GM12878 (cell line): Measurements from ENCODE around the gene CHRND. TPM values are rescaled to one million over a fixed set of nuclear protein-coding genes. Genes with fewer than 3 reads are reported as not detected.

Experiments used
- ATAC-seq: fragments of 200-7000 bp; cut with Tn5 transposase; 3 replicates; pipeline ENCODE4 v1.9.1; 2020; ENCODE audit warnings: mild to moderate bottlenecking, moderate library complexity
- BruUV-seq: library from RNA; stranded (reverse); fragments of 400-500 nt; replicated peaks from 2 replicates; lab custom pipeline; 2021; lab: Mats Ljungman, UMichigan
- CTCF ChIA-PET: fragments of 300-600 bp; sonication (Branson Sonifier 250); formaldehyde crosslinking; extraction: SDS; loops from one replicate; lab custom pipeline; 2021; ENCODE audit warnings: inconsistent platforms; lab: Yijun Ruan, JAX
- POLR2A ChIA-PET: fragments of 350-600 bp; formaldehyde crosslinking; extraction: SDS; loops from one replicate; lab custom pipeline; 2021; ENCODE audit warnings: inconsistent platforms; lab: Charles Lee
- RAD21 ChIA-PET: fragments of 300-600 bp; sonication (Branson Sonifier 250); formaldehyde crosslinking; loops from one replicate; lab custom pipeline; 2023; ENCODE audit warnings: antibody characterized with exemption; ENCODE audit not compliant: unreplicated experiment; lab: Charles Lee
- SMC1A ChIA-PET: fragments of 300-600 bp; sonication (Branson Sonifier 250); formaldehyde crosslinking; loops from one replicate; lab custom pipeline; 2023; ENCODE audit not compliant: unreplicated experiment, uncharacterized antibody; lab: Charles Lee
- DNase-seq: peaks from one replicate; pipeline ENCODE4 v3.0.0-alpha.2; 2011; ENCODE audit warnings: low read depth, low spot score
- FAIRE-seq: peaks from 3 replicates; lab custom pipeline; 2011; peaks lifted over from hg19 to GRCh38; lab: Jason Lieb, UNC
- H2AFZ ChIP-seq: 2 replicates; pipeline ENCODE4 v1.6.0; 2011; ENCODE audit warnings: low read depth, low read length, control low read depth; ENCODE audit not compliant: control insufficient read depth
- H3K27ac ChIP-seq: 2 replicates; pipeline ENCODE4 v1.5.1; 2011; ENCODE audit warnings: control low read depth; ENCODE audit not compliant: control insufficient read depth, insufficient read depth
- H3K27me3 ChIP-seq, 2 experiments: replicated peaks in 1 of 2; 2 replicates each; pipeline versions ENCODE4 v1.6.0 to v1.6.1; 2011; ENCODE audit warnings: low read length in 1 of 2; ENCODE audit not compliant: control insufficient read depth in 2 of 2, insufficient read depth in 2 of 2
- H3K36me3 ChIP-seq, 2 experiments: 2 replicates each; pipeline ENCODE4 v1.5.1; 2011; ENCODE audit warnings: low read length in 1 of 2; ENCODE audit not compliant: control insufficient read depth in 2 of 2, insufficient read depth in 2 of 2
- H3K4me1 ChIP-seq: 2 replicates; pipeline ENCODE4 v1.6.1; 2011; ENCODE audit warnings: mild to moderate bottlenecking, low read length, moderate library complexity, mixed read lengths; ENCODE audit not compliant: control insufficient read depth, insufficient read depth
- H3K4me2 ChIP-seq: 2 replicates; pipeline ENCODE4 v1.6.0; 2011; ENCODE audit warnings: control low read depth; ENCODE audit not compliant: control insufficient read depth, insufficient read depth
- H3K4me3 ChIP-seq: fragments of 200-600 bp; sonication (generic); 2 replicates; pipeline ENCODE4 v1.5.1; 2016
- H3K79me2 ChIP-seq: 2 replicates; pipeline ENCODE4 v1.6.0; 2011; ENCODE audit warnings: low read length; ENCODE audit not compliant: control insufficient read depth, insufficient read depth
- H3K9ac ChIP-seq: 2 replicates; pipeline ENCODE4 v1.8.0; 2011; ENCODE audit warnings: low read length, control low read depth, mixed read lengths; ENCODE audit not compliant: control insufficient read depth, insufficient read depth
- H3K9me3 ChIP-seq: replicated peaks from 3 replicates; pipeline ENCODE4 v1.5.1; 2011; ENCODE audit warnings: mild to moderate bottlenecking, low read length; ENCODE audit not compliant: control insufficient read depth, insufficient read depth
- H4K20me1 ChIP-seq: 2 replicates; pipeline ENCODE4 v1.6.0; 2011; ENCODE audit not compliant: control insufficient read depth, insufficient read depth
- CREM ChIP-seq: IDR thresholded peaks from 2 replicates; pipeline ENCODE4 v1.6.1; 2014; ENCODE audit warnings: antibody characterized with exemption, low read depth
- E4F1 ChIP-seq: fragments of 450-650 bp; IDR thresholded peaks from 2 replicates; pipeline ENCODE4 v1.6.1; 2018; ENCODE audit warnings: borderline replicate concordance, mild to moderate bottlenecking; ENCODE audit not compliant: partially characterized antibody
- NR2F1 ChIP-seq: fragments of 450-650 bp; conservative IDR thresholded peaks from 2 replicates; pipeline ENCODE4 v1.6.1; 2017; ENCODE audit warnings: mild to moderate bottlenecking
- RB1 ChIP-seq: fragments of 450-650 bp; formaldehyde crosslinking; IDR thresholded peaks from 2 replicates; pipeline ENCODE4 v1.6.1; 2017; ENCODE audit warnings: mild to moderate bottlenecking, borderline replicate concordance
- SPI1 ChIP-seq: IDR thresholded peaks from 2 replicates; pipeline ENCODE4 v1.6.1; 2011; ENCODE audit warnings: low read depth, mild to moderate bottlenecking, low read length, moderate library complexity, borderline replicate concordance; ENCODE audit not compliant: insufficient read depth
- SREBF1 ChIP-seq: IDR thresholded peaks from 2 replicates; pipeline ENCODE4 v1.6.1; 2012; ENCODE audit warnings: mild to moderate bottlenecking, low read length
- TBL1XR1 ChIP-seq: IDR thresholded peaks from 2 replicates; pipeline ENCODE4 v1.6.1; 2012; ENCODE audit warnings: low read depth, low read length, improper control_type of control experiment
- WGBS: methylation state at CpG from one replicate; pipeline ENCODE4 v1.1.6; 2016; ENCODE audit warnings: low lambda C conversion rate; ENCODE audit not compliant: insufficient replicate concordance, insufficient coverage; ENCODE audit errors: missing lambda C conversion rate; 5-methylcytosine and 5-hydroxymethylcytosine counted together
- in situ Hi-C: fragments of 300-500 bp; cut with MboI; formaldehyde crosslinking; loops from 9 replicates; pipeline ENCODE4 v1.14.3; 2018; ENCODE audit warnings: mixed read lengths
- intact Hi-C: fragments of 100-400 bp; cut with micrococcal nuclease; formaldehyde crosslinking; loops from one replicate; pipeline ENCODE4 v1.14.2; 2022; ENCODE audit not compliant: unreplicated experiment
- polyA plus RNA-seq, 11 experiments: library from polyadenylated mRNA; depleted of rRNA in 4 of 11; unstranded in 6 of 11; stranded (reverse) in 5 of 11; fragments of >200 nt; fragmentation: Nextera tagmentation in 4 of 11; fragmentation: Illumina TruSeq in 1 of 11; extraction: Ambion mirVana in 4 of 11; extraction: Trizol in 1 of 11; gene quantifications; 1 replicate in 1 of 11; 2 replicates in 10 of 11; pipeline versions ENCODE4 v1.2.1 to v1.2.3, GENCODE V29; 2011 to 2016; ENCODE audit warnings: inconsistent platforms in 2 of 11, missing spikeins in 2 of 11, low read depth in 1 of 11
- total RNA-seq, 4 experiments: library from RNA; depleted of rRNA in 3 of 4; stranded (reverse); fragments of >200 nt in 3 of 4; fragmentation: Illumina TruSeq in 1 of 4; extraction: Trizol in 1 of 4; gene quantifications; 2 replicates each; pipeline versions ENCODE4 v1.2.1 to v1.2.3, GENCODE V29; 2013 to 2021
- TF ChIP-seq, protein P1 (sequence below): fragments of 150-350 bp; IDR thresholded peaks from 2 replicates; pipeline ENCODE4 v1.6.1; 2014; ENCODE audit warnings: mild to moderate bottlenecking, low read depth, low read length
- TF ChIP-seq, protein P2 (sequence below): IDR thresholded peaks from 2 replicates; pipeline ENCODE4 v1.6.1; 2012; ENCODE audit warnings: low read depth, low read length, improper control_type of control experiment
- TF ChIP-seq, protein P3 (sequence below): fragments of 450-650 bp; IDR thresholded peaks from 2 replicates; pipeline ENCODE4 v1.6.1; 2017; ENCODE audit warnings: antibody characterized with exemption, mild to moderate bottlenecking, moderate library complexity

CHRND gene
- total and polyA plus RNA-seq, 10 of the 15 experiments (the other 5 are each of a cell fraction or from before 2014, with no cell fraction given): not detected

GRCh38 chr2:232504438-232504837 lies 21.5 kb upstream of the CHRND start:
- ChIA-PET SMC1A (no interaction called here), CTCF (no interaction called here), RAD21 (no interaction called here), POLR2A (no interaction called here)
- Histone ChIP-seq H4K20me1 (no peaks in the 10 kb centered on the region), H3K27ac (no peak overlapping the region), H2AFZ (no peak overlapping the region), H3K9ac (no peak overlapping the region), H3K36me3 (no peaks in the 10 kb centered on the region), H3K79me2 (no peaks in the 10 kb centered on the region), H3K4me1 (no peaks in the 10 kb centered on the region), H3K4me2 (no peak overlapping the region), H3K27me3 (peaks cover 5 to 12% of the 10 kb centered on the region in 2 experiments), H3K9me3 (no peaks in the 10 kb centered on the region), H3K4me3 (no peak overlapping the region)
- in situ Hi-C loops: no loop called here
- ATAC-seq: no peak
- BruUV-seq: no TSS peak
- no peak for FAIRE-seq
- no peak for DNase-seq
- intact Hi-C loops: no loop called here
- 19% methylated on average over 2 of the region's 2 CpGs for WGBS
- no peak for TF ChIP-seq TBL1XR1

GRCh38 chr2:232505856-232506255 lies 20.1 kb upstream of the CHRND start:
- 27% methylated on average over 9 of the region's 10 CpGs for WGBS
- intact Hi-C loops (no loop called here), in situ Hi-C loops (no loop called here)
- H3K27ac ChIP-seq: no peak overlapping the region
- peaks cover 5 to 11% of the 10 kb centered on the region in 2 experiments for H3K27me3 ChIP-seq
- H2AFZ ChIP-seq: no peak overlapping the region
- no peaks in the 10 kb centered on the region for H3K9me3 ChIP-seq
- CTCF ChIA-PET: no interaction called here
- SMC1A ChIA-PET: no interaction called here
- no peak for ATAC-seq
- no peak overlapping the region for H3K9ac ChIP-seq
- no TSS peak for BruUV-seq
- H3K4me2 ChIP-seq: no peak overlapping the region
- H3K79me2 ChIP-seq: no peaks in the 10 kb centered on the region
- H4K20me1 ChIP-seq: no peaks in the 10 kb centered on the region
- no peaks in the 10 kb centered on the region for H3K4me1 ChIP-seq
- no peak for FAIRE-seq
- RAD21 ChIA-PET: no interaction called here
- H3K4me3 ChIP-seq: no peak overlapping the region
- no peaks in the 10 kb centered on the region for H3K36me3 ChIP-seq
- POLR2A ChIA-PET: no interaction called here
- DNase-seq: no peak
- TF ChIP-seq SPI1: no peak
- TF ChIP-seq, protein P1, sequence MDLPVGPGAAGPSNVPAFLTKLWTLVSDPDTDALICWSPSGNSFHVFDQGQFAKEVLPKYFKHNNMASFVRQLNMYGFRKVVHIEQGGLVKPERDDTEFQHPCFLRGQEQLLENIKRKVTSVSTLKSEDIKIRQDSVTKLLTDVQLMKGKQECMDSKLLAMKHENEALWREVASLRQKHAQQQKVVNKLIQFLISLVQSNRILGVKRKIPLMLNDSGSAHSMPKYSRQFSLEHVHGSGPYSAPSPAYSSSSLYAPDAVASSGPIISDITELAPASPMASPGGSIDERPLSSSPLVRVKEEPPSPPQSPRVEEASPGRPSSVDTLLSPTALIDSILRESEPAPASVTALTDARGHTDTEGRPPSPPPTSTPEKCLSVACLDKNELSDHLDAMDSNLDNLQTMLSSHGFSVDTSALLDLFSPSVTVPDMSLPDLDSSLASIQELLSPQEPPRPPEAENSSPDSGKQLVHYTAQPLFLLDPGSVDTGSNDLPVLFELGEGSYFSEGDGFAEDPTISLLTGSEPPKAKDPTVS: no peak
- no peak for TF ChIP-seq SREBF1
- no peak for TF ChIP-seq CREM
- TF ChIP-seq E4F1: no peak
- no peak for TF ChIP-seq RB1
- TF ChIP-seq NR2F1: no peak
- TF ChIP-seq, protein P2, sequence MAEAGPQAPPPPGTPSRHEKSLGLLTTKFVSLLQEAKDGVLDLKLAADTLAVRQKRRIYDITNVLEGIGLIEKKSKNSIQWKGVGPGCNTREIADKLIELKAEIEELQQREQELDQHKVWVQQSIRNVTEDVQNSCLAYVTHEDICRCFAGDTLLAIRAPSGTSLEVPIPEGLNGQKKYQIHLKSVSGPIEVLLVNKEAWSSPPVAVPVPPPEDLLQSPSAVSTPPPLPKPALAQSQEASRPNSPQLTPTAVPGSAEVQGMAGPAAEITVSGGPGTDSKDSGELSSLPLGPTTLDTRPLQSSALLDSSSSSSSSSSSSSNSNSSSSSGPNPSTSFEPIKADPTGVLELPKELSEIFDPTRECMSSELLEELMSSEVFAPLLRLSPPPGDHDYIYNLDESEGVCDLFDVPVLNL: no peak
- TF ChIP-seq, protein P3, sequence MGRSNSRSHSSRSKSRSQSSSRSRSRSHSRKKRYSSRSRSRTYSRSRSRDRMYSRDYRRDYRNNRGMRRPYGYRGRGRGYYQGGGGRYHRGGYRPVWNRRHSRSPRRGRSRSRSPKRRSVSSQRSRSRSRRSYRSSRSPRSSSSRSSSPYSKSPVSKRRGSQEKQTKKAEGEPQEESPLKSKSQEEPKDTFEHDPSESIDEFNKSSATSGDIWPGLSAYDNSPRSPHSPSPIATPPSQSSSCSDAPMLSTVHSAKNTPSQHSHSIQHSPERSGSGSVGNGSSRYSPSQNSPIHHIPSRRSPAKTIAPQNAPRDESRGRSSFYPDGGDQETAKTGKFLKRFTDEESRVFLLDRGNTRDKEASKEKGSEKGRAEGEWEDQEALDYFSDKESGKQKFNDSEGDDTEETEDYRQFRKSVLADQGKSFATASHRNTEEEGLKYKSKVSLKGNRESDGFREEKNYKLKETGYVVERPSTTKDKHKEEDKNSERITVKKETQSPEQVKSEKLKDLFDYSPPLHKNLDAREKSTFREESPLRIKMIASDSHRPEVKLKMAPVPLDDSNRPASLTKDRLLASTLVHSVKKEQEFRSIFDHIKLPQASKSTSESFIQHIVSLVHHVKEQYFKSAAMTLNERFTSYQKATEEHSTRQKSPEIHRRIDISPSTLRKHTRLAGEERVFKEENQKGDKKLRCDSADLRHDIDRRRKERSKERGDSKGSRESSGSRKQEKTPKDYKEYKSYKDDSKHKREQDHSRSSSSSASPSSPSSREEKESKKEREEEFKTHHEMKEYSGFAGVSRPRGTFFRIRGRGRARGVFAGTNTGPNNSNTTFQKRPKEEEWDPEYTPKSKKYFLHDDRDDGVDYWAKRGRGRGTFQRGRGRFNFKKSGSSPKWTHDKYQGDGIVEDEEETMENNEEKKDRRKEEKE: no peak
